ENCODE results near the gene NKTR. TPM values are rescaled to one million over a fixed set of nuclear protein-coding genes. Genes with fewer than 3 reads are reported as not detected.
A peak's percentile ranks its signal among the peaks of the same experiment; 100 is the strongest.
"Not testable (repeated sequence)": the region's sequence is repeated elsewhere in the genome, so short reads cannot be mapped to it uniquely, and the experiment has no call there.

NKTR gene
- total and polyA plus RNA-seq, 5 donors from 2014 or later, result 9.7 to 291 (median 11.2) TPM

DNA sequence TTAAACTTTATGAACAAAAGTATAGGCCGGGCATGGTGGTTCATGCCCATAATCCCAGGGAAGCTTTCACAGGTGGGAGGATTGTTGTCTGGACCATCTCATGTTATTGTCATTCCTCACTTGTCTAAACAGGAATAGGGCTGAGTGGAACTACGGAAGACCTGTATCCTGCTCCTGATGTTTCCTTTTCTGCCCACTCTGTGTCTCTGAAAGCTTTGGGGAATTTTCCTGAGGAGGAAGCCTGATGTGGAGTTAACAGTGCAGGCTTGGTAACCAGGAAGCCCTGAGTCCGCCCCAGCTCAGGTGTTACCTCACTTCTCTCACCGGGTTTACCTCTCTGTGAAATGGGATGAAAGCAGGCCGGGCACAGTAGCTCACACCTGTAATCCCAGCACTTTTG is 11.9 kb upstream of the NKTR start:
- H3K4me3 Mint-ChIP-seq, result peak overlapping the region in 1 of 4 donors; percentile 54
- ATAC-seq (ENCODE audit: low read depth in 2 of 2), result no peak
- no peaks in the 10 kb centered on the region for H3K9me3 Mint-ChIP-seq
- Histone ChIP-seq H3K36me3 (ENCODE audit: control insufficient read depth, insufficient read depth, low read length) (peaks cover 4% of the 10 kb centered on the region), H3K9me3 (ENCODE audit: control insufficient read depth in 2 of 2, low read length in 2 of 2) (no peaks in the 10 kb centered on the region), H3K27ac (ENCODE audit: insufficient read depth, low read length, poor library complexity, severe bottlenecking) (no peak overlapping the region), H3K27me3 (ENCODE audit: control insufficient read depth, insufficient read depth, low read length) (no peaks in the 10 kb centered on the region), H3K4me3 (ENCODE audit: low read depth, low read length) (no peak overlapping the region), H3K4me1 (ENCODE audit: control insufficient read depth, insufficient read depth, low read length, poor library complexity, severe bottlenecking) (peaks cover 14% of the 10 kb centered on the region)
- H3K27ac Mint-ChIP-seq, result peak overlapping the region in 1 of 3 donors; percentile 98
- peaks cover 5% of the 10 kb centered on the region for H3K27me3 Mint-ChIP-seq
- no peaks in the 10 kb centered on the region for H3K36me3 Mint-ChIP-seq
- no peak for DNase-seq
- H3K4me1 Mint-ChIP-seq, result peaks cover 11 to 43% (median 18%) of the 10 kb centered on the region in 4 donors

- Histone ChIP-seq H3K27me3 (ENCODE audit: control insufficient read depth, insufficient read depth, low read length) (no peaks in the 10 kb centered on the region), H3K4me1 (ENCODE audit: control insufficient read depth, insufficient read depth, low read length, poor library complexity, severe bottlenecking) (peaks cover 14% of the 10 kb centered on the region), H3K9me3 (ENCODE audit: control insufficient read depth in 2 of 2, low read length in 2 of 2) (no peaks in the 10 kb centered on the region), H3K4me3 (ENCODE audit: low read depth, low read length) (peak overlapping the region; percentile 75), H3K27ac (ENCODE audit: insufficient read depth, low read length, poor library complexity, severe bottlenecking) (peak overlapping the region; percentile 87), H3K36me3 (ENCODE audit: control insufficient read depth, insufficient read depth, low read length) (peaks cover 14% of the 10 kb centered on the region)
- Mint-ChIP-seq H3K9me3 (no peaks in the 10 kb centered on the region), H3K4me1 (peaks cover 18 to 51% (median 26%) of the 10 kb centered on the region in 4 donors), H3K36me3 (no peaks in the 10 kb centered on the region), H3K27me3 (peaks cover 5% of the 10 kb centered on the region), H3K4me3 (peak overlapping the region; percentile 98 to 99 (median 98)), H3K27ac (peak overlapping the region; percentile 97 to 99 (median 98))
- ATAC-seq (ENCODE audit: low read depth in 2 of 2) (no peak), DNase-seq (no peak)
Observed at GRCh38 chr3:42589382-42590109, 10.9 kb upstream of the NKTR start.

GRCh38 chr3:42590989-42591756 is 9.3 kb upstream of the NKTR start:
- peak overlapping the region; percentile 8 to 98 (median 97) for H3K27ac Mint-ChIP-seq
- peaks cover 5% of the 10 kb centered on the region for H3K27me3 Mint-ChIP-seq

DNA sequence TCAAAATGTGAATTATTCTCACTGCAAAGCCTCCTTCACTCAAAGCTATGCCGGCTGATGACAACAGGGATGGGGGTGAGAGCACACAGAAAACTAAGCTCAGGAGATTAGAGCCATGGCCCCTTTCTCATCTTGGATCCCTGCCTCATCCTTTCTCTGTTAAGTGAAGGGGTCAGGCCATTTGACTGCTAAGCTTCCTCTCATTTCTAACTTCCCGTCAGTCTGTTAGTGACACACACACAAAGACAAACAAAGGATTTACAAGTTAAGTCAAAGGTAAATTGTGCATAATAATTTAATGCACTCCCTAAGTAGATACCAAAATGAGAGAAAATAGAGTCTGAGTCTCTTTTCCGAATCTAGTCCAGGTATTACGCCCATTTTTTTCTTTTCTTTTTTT is 8.7 kb upstream of the NKTR start:
- peak overlapping the region; percentile 89 to 99 (median 98) for H3K4me3 Mint-ChIP-seq
- H3K27me3 Mint-ChIP-seq, result peaks cover 5% of the 10 kb centered on the region
- peak overlapping the region; percentile 42 to 98 (median 78) for H3K27ac Mint-ChIP-seq
- Histone ChIP-seq H3K27me3 (ENCODE audit: control insufficient read depth, insufficient read depth, low read length) (no peaks in the 10 kb centered on the region), H3K4me1 (ENCODE audit: control insufficient read depth, insufficient read depth, low read length, poor library complexity, severe bottlenecking) (peaks cover 14% of the 10 kb centered on the region), H3K9me3 (ENCODE audit: control insufficient read depth in 2 of 2, low read length in 2 of 2) (no peaks in the 10 kb centered on the region), H3K4me3 (ENCODE audit: low read depth, low read length) (peak overlapping the region; percentile 75), H3K36me3 (ENCODE audit: control insufficient read depth, insufficient read depth, low read length) (peaks cover 24% of the 10 kb centered on the region), H3K27ac (ENCODE audit: insufficient read depth, low read length, poor library complexity, severe bottlenecking) (peak overlapping the region; percentile 87)
- H3K36me3 Mint-ChIP-seq, result peaks cover 5% of the 10 kb centered on the region
- H3K9me3 Mint-ChIP-seq, result no peaks in the 10 kb centered on the region
- no peak for ATAC-seq (ENCODE audit: low read depth in 2 of 2)
- no peak for DNase-seq
- H3K4me1 Mint-ChIP-seq, result peaks cover 22 to 45% (median 25%) of the 10 kb centered on the region in 4 donors

More at GRCh38 chr3:42590989-42591756, 9.3 kb upstream of the NKTR start:
- H3K36me3 ChIP-seq (ENCODE audit: control insufficient read depth, insufficient read depth, low read length), result peaks cover 24% of the 10 kb centered on the region
- peaks cover under 1% of the 10 kb centered on the region for H3K36me3 Mint-ChIP-seq
- H3K4me1 ChIP-seq (ENCODE audit: control insufficient read depth, insufficient read depth, low read length, poor library complexity, severe bottlenecking), result peaks cover 14% of the 10 kb centered on the region
- H3K9me3 Mint-ChIP-seq, result no peaks in the 10 kb centered on the region
- ATAC-seq (ENCODE audit: low read depth in 2 of 2), result no peak
- DNase-seq, result no peak
- H3K9me3 ChIP-seq (ENCODE audit: control insufficient read depth in 2 of 2, low read length in 2 of 2), result no peaks in the 10 kb centered on the region
- peak overlapping the region; percentile 98 to 99 (median 98) for H3K4me3 Mint-ChIP-seq
- H3K4me1 Mint-ChIP-seq, result peaks cover 22 to 47% (median 25%) of the 10 kb centered on the region in 4 donors
- H3K27me3 ChIP-seq (ENCODE audit: control insufficient read depth, insufficient read depth, low read length), result no peaks in the 10 kb centered on the region
- H3K4me3 ChIP-seq (ENCODE audit: low read depth, low read length), result peak overlapping the region; percentile 75
- H3K27ac ChIP-seq (ENCODE audit: insufficient read depth, low read length, poor library complexity, severe bottlenecking), result peak overlapping the region; percentile 87

- ATAC-seq (ENCODE audit: low read depth in 2 of 2) (no peak), DNase-seq (no peak)
- Histone ChIP-seq H3K36me3 (ENCODE audit: control insufficient read depth, insufficient read depth, low read length) (peaks cover 24% of the 10 kb centered on the region), H3K9me3 (ENCODE audit: control insufficient read depth in 2 of 2, low read length in 2 of 2) (no peaks in the 10 kb centered on the region), H3K27ac (ENCODE audit: insufficient read depth, low read length, poor library complexity, severe bottlenecking) (no peak overlapping the region), H3K4me1 (ENCODE audit: control insufficient read depth, insufficient read depth, low read length, poor library complexity, severe bottlenecking) (peaks cover 14% of the 10 kb centered on the region), H3K4me3 (ENCODE audit: low read depth, low read length) (no peak overlapping the region), H3K27me3 (ENCODE audit: control insufficient read depth, insufficient read depth, low read length) (no peaks in the 10 kb centered on the region)
- Mint-ChIP-seq H3K36me3 (peaks cover 5% of the 10 kb centered on the region), H3K4me1 (peaks cover 17 to 52% (median 30%) of the 10 kb centered on the region in 4 donors), H3K4me3 (peak overlapping the region in 3 of 4 donors; percentile 36 to 56 (median 52)), H3K27ac (peak overlapping the region in 1 of 3 donors; percentile 76), H3K27me3 (peaks cover 5% of the 10 kb centered on the region), H3K9me3 (no peaks in the 10 kb centered on the region)
Observed at GRCh38 chr3:42593635-42594034, 6.9 kb upstream of the NKTR start.

- Mint-ChIP-seq H3K27me3 (peaks cover 2% of the 10 kb centered on the region), H3K4me1 (peaks cover 11 to 47% (median 29%) of the 10 kb centered on the region in 4 donors), H3K9me3 (no peaks in the 10 kb centered on the region), H3K4me3 (peak overlapping the region in 1 of 4 donors; percentile 27), H3K36me3 (peaks cover 5% of the 10 kb centered on the region), H3K27ac (no peak overlapping the region)
- no peak overlapping the region for H3K4me3 ChIP-seq (ENCODE audit: low read depth, low read length)
- DNase-seq (no peak), ATAC-seq (ENCODE audit: low read depth in 2 of 2) (no peak)
- peaks cover 24% of the 10 kb centered on the region for H3K36me3 ChIP-seq (ENCODE audit: control insufficient read depth, insufficient read depth, low read length)
- H3K27me3 ChIP-seq (ENCODE audit: control insufficient read depth, insufficient read depth, low read length), result no peaks in the 10 kb centered on the region
- no peaks in the 10 kb centered on the region for H3K9me3 ChIP-seq (ENCODE audit: control insufficient read depth in 2 of 2, low read length in 2 of 2)
- H3K4me1 ChIP-seq (ENCODE audit: control insufficient read depth, insufficient read depth, low read length, poor library complexity, severe bottlenecking), result peaks cover 15% of the 10 kb centered on the region
- H3K27ac ChIP-seq (ENCODE audit: insufficient read depth, low read length, poor library complexity, severe bottlenecking), result no peak overlapping the region
Observed at GRCh38 chr3:42595682-42596081, 4.8 kb upstream of the NKTR start.

DNA sequence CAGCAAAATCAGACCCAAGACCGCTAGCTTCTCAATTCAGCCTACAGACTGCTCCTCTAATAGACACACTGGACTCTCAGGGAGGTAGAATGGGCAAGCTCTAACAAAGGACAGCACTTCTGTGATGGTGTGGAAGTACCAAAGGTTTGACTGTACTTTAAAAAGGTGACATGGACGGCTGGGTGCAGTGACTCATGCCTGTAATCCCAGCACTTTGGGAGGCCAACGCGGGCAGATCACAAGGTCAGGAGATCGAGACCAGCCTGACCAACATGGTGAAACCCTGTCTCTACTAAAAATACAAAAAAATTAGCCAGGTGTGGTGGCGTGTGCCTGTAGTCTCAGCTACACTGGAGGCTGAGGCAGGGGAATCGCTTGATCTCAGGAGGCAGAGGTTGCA is 3.4 kb upstream of the NKTR start:
- H3K9me3 ChIP-seq (ENCODE audit: control insufficient read depth in 2 of 2, low read length in 2 of 2); H3K27ac ChIP-seq (ENCODE audit: insufficient read depth, low read length, poor library complexity, severe bottlenecking); H3K36me3 Mint-ChIP-seq; H3K9me3 Mint-ChIP-seq; H3K4me3 ChIP-seq (ENCODE audit: low read depth, low read length); ATAC-seq (ENCODE audit: low read depth in 2 of 2); DNase-seq; H3K27me3 Mint-ChIP-seq; H3K27me3 ChIP-seq (ENCODE audit: control insufficient read depth, insufficient read depth, low read length): not testable (repeated sequence)
- Mint-ChIP-seq H3K4me1 (peaks cover 15 to 44% (median 34%) of the 10 kb centered on the region in 4 donors), H3K4me3 (peak overlapping the region in 2 of 4 donors; percentile 21 to 86), H3K27ac (peak overlapping the region in 1 of 3 donors; percentile 65)
- Histone ChIP-seq H3K36me3 (ENCODE audit: control insufficient read depth, insufficient read depth, low read length) (peaks cover 24% of the 10 kb centered on the region), H3K4me1 (ENCODE audit: control insufficient read depth, insufficient read depth, low read length, poor library complexity, severe bottlenecking) (peaks cover 16% of the 10 kb centered on the region)

All from CD4-positive, CD25-positive, alpha-beta regulatory T cell (primary cell).